ENCODE data around the gene SCO1. TPM values are rescaled to one million over a fixed set of nuclear protein-coding genes. Genes with fewer than 3 reads are reported as not detected.
"Not testable (repeated sequence)": the region's sequence is repeated elsewhere in the genome, so short reads cannot be mapped to it uniquely, and the experiment has no call there.

The SCO1 gene
- total RNA-seq, 2 experiments from 2014 or later = 23.7 to 25.3 TPM

GRCh38 chr17:10735251-10735650, 37.9 kb upstream of the SCO1 start:
- POLR2A ChIA-PET = no interaction called here
- H3K36me3 Mint-ChIP-seq (ENCODE audit: low read depth) = no peaks in the 10 kb centered on the region
- H3K9me3 Mint-ChIP-seq = no peaks in the 10 kb centered on the region
- peaks cover 3% of the 10 kb centered on the region for H3K27me3 Mint-ChIP-seq
- H3K4me1 Mint-ChIP-seq = peaks cover 12% of the 10 kb centered on the region
- CTCF ChIA-PET = interaction anchor here (2.5 kb wide), 1 partner anchor 35 kb away, joined by 8 read pairs; no protein-coding TSS in a partner anchor
- no peak overlapping the region for H3K27ac Mint-ChIP-seq
- DNase-seq = no peak
- no peak overlapping the region for H3K4me3 Mint-ChIP-seq

DNA sequence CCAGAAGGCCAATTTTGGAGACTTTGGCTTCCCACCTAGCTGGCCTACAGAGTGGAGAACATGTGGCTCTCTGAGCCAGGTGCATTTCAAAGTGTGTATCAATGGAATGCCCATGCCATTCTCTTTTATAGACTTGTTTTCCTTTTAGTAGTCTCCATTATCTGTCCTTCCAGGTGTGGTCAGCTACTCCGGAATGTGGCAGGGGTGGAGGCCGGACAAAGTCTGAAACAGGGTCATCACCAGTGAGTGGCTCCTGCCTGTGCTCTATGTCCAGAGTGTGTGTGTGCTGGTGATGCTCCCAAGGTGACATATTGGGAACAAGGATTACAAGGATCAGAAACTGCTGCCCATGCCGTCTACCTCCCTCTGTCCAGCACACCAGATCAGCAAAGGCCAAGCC, 36.3 kb upstream of the SCO1 start:
- POLR2A ChIA-PET = no interaction called here
- H3K9me3 Mint-ChIP-seq = no peaks in the 10 kb centered on the region
- H3K4me1 Mint-ChIP-seq = peaks cover 15% of the 10 kb centered on the region
- DNase-seq = no peak
- CTCF ChIA-PET = no interaction called here
- no peak overlapping the region for H3K4me3 Mint-ChIP-seq
- no peaks in the 10 kb centered on the region for H3K36me3 Mint-ChIP-seq (ENCODE audit: low read depth)
- H3K27me3 Mint-ChIP-seq = peaks cover 3% of the 10 kb centered on the region
- H3K27ac Mint-ChIP-seq = no peak overlapping the region

DNA sequence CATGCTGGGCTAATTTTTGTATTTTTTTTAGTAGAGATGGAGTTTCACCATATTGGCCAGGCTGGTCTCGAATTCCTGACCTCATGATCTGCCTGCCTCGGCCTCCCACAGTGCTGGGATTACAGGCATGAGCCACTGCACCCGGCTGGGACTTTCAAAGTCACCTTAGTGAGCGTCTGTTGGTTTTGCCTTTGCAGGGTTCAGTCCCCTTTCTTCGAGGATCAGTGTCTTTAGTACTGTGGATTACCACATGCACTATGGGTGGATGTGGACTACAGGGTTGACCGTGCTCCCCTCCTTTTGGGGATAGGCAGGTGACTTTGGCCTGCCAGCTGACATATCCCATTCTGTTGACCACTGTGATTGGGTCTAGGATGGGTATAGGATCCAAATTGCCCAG, 34.8 kb upstream of the SCO1 start:
- H3K4me1 Mint-ChIP-seq = peaks cover 13% of the 10 kb centered on the region
- DNase-seq; H3K4me3 Mint-ChIP-seq; POLR2A ChIA-PET; H3K36me3 Mint-ChIP-seq (ENCODE audit: low read depth); H3K27me3 Mint-ChIP-seq; H3K27ac Mint-ChIP-seq; H3K9me3 Mint-ChIP-seq: not testable (repeated sequence)
- CTCF ChIA-PET = interaction anchor here (0.7 kb wide), 1 partner anchor 23 kb away, joined by 3 read pairs; no protein-coding TSS in a partner anchor

DNA sequence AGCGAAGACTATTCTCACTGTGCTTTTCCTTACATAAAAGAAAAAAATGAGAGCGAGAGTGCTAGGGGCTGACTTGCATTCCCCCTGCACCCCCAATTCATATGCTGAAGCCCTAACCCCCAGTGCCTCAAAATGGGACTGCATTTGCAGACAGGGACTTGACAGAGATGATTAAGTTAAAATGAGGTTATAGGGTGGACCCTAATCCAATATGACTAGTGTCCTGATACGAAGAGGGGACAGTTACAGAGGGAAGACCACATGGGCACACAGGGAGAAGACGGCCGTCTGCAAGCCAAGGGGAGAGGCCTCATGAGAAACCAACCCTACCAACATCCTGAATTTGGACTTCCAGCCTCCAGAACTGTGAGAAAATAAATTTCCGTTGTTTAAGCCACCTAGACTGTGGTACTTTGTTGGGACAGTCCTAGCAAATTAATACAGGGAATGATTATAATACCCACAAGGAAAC, 34.1 kb upstream of the SCO1 start:
- POLR2A ChIA-PET = no interaction called here
- H3K36me3 Mint-ChIP-seq (ENCODE audit: low read depth) = no peaks in the 10 kb centered on the region
- H3K4me1 Mint-ChIP-seq = peaks cover 11% of the 10 kb centered on the region
- peak overlapping the region; percentile 87 for H3K4me3 Mint-ChIP-seq
- peaks cover 3% of the 10 kb centered on the region for H3K27me3 Mint-ChIP-seq
- CTCF ChIA-PET = no interaction called here
- no peak overlapping the region for H3K27ac Mint-ChIP-seq
- no peaks in the 10 kb centered on the region for H3K9me3 Mint-ChIP-seq
- DNase-seq = no peak

GRCh38 chr17:10730247-10730646, 32.9 kb upstream of the SCO1 start:
- DNase-seq; H3K36me3 Mint-ChIP-seq (ENCODE audit: low read depth); CTCF ChIA-PET; H3K27me3 Mint-ChIP-seq; H3K9me3 Mint-ChIP-seq; POLR2A ChIA-PET: not testable (repeated sequence)
- H3K4me1 Mint-ChIP-seq = peaks cover 14% of the 10 kb centered on the region
- peak overlapping the region; percentile 87 for H3K4me3 Mint-ChIP-seq
- peak overlapping the region; percentile 71 for H3K27ac Mint-ChIP-seq

DNA sequence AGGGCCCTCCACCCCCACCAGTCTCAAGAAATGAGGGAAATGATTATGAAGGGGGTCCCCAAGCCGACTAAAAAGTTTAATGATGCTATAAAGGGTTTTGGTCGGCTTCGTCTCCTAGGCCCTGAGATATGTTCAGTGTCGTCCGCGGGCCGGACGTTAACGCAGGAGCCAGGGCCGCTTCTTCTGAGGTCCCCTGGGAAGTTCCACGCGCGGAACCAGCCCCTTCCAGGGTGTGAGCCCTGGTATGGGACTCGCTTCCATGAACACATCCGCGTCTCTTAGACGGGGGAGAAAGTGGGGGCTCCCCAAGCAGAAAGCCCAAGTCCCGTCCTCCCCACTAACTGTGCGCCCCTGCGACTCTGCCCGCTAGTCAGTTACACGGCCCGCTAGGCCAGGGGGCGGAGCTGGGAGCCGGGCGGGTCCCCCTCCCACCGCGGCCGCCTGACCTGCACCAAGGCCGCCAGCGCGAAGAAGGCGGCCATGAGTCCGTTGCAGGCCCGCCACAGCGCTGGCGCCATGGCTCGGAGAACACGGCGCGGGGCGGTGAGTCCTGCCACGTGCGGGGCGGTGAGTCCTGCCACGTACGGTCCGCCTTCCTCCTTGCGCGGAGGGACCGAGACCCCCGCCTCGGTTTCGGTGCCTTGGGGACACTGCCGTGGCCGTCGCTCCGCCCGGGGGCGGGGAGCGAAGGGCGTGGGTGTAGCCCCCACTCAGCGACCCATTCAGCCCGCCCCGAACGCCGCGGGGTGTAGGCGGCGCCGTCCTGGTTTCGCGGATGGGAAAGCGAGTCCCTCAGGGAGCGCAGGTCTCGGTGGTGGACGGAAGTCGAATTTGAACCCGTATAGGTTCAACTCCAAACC, 32.2 kb upstream of the SCO1 start, which contains the start of gene TMEM220:
TSS of gene TMEM220 (minus strand) at position 690 of the 860 bp plus-strand sequence. CDS start at position 518, 172 bp downstream.
- Mint-ChIP-seq H3K27ac (peak within 1 kb of the TSS; percentile 71), H3K9me3 (no peaks in the 10 kb centered on the region), H3K36me3 (ENCODE audit: low read depth) (no peaks in the 10 kb centered on the region), H3K27me3 (peaks cover 2% of the 10 kb centered on the region), H3K4me1 (peaks cover 14% of the 10 kb centered on the region), H3K4me3 (peak within 1 kb of the TSS; percentile 87)
- CTCF ChIA-PET = no interaction called here
- POLR2A ChIA-PET = no interaction called here
- DNase-seq = peak; percentile 25

- DNase-seq = no peak
- Mint-ChIP-seq H3K36me3 (ENCODE audit: low read depth) (no peaks in the 10 kb centered on the region), H3K27ac (no peak overlapping the region), H3K4me1 (peaks cover 14% of the 10 kb centered on the region), H3K4me3 (no peak overlapping the region), H3K27me3 (no peaks in the 10 kb centered on the region), H3K9me3 (no peaks in the 10 kb centered on the region)
- CTCF ChIA-PET = no interaction called here
- POLR2A ChIA-PET = no interaction called here
Observed at GRCh38 chr17:10728331-10728892, 31.1 kb upstream of the SCO1 start.

- Mint-ChIP-seq H3K4me1 (peaks cover 14% of the 10 kb centered on the region), H3K9me3 (no peaks in the 10 kb centered on the region), H3K36me3 (ENCODE audit: low read depth) (no peaks in the 10 kb centered on the region), H3K27ac (no peak overlapping the region), H3K4me3 (no peak overlapping the region), H3K27me3 (no peaks in the 10 kb centered on the region)
- POLR2A ChIA-PET = no interaction called here
- CTCF ChIA-PET = no interaction called here
- DNase-seq = no peak
Observed at GRCh38 chr17:10727192-10727591, 29.9 kb upstream of the SCO1 start.

DNA sequence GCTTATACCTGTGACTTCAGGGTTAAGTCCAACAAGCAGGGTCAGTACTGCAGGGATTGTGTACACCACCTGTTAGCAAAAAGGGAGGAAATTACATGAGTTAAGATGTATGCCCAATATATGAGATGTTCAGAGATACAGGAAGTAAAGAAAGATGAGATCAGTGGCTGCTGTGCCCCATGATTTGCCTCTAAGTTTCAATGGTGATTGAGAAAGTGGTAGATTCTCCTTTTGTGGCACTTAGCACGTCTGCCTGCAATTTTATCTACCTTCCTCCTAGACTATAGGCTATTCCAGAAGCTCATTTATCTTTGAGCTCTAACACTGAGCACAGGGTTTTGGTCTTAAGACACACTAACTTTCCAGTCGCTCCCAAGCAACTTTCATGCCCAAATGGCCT, 28.9 kb upstream of the SCO1 start:
- H3K4me3 Mint-ChIP-seq = no peak overlapping the region
- ChIA-PET POLR2A (no interaction called here), CTCF (no interaction called here)

GRCh38 chr17:10725262-10725661, 27.9 kb upstream of the SCO1 start:
- Mint-ChIP-seq H3K4me1 (peaks cover 7% of the 10 kb centered on the region), H3K9me3 (no peaks in the 10 kb centered on the region), H3K4me3 (no peak overlapping the region), H3K36me3 (ENCODE audit: low read depth) (no peaks in the 10 kb centered on the region), H3K27ac (no peak overlapping the region), H3K27me3 (no peaks in the 10 kb centered on the region)
- DNase-seq = no peak
- CTCF ChIA-PET = no interaction called here
- POLR2A ChIA-PET = no interaction called here

More for the DNA sequence above, 28.9 kb upstream of the SCO1 start:
- Mint-ChIP-seq H3K27ac (no peak overlapping the region), H3K36me3 (ENCODE audit: low read depth) (no peaks in the 10 kb centered on the region), H3K9me3 (no peaks in the 10 kb centered on the region), H3K27me3 (no peaks in the 10 kb centered on the region), H3K4me1 (peaks cover 14% of the 10 kb centered on the region)
- DNase-seq = no peak

DNA sequence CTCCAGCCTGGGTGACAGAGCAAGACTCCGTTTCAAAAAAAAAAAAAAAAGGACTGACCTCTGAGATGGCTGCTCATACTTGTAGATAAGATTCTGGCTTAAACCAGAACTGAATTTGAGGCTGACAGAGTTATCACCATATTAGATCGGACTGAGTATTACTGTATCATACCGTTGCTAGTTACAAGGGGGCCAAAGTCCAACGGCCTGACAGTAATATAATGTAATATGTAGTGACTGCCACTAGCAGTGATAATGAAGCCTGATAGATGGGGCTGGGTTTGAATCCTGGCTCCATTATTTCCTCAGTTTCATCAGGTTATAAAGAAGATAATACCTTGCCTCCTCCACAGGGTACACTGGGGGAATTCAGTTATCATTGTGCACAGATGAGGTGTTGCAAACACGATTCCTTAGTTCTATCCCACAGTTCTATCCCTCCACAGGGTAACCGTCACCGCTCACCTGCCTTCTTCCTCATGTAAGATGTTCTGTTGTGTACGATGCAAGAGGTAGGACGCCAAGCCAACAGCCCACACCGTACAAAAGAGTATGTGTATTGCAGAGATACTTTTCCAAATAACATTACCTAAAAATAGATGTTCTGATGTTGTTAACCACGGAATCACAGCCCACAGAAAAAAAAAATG, 27.3 kb upstream of the SCO1 start:
- H3K36me3 Mint-ChIP-seq (ENCODE audit: low read depth) = no peaks in the 10 kb centered on the region
- ChIA-PET POLR2A (no interaction called here), CTCF (no interaction called here)
- DNase-seq = no peak
- H3K4me1 Mint-ChIP-seq = peaks cover 4% of the 10 kb centered on the region
- no peaks in the 10 kb centered on the region for H3K27me3 Mint-ChIP-seq
- no peak overlapping the region for H3K4me3 Mint-ChIP-seq
- no peak overlapping the region for H3K27ac Mint-ChIP-seq
- H3K9me3 Mint-ChIP-seq = no peaks in the 10 kb centered on the region

DNA sequence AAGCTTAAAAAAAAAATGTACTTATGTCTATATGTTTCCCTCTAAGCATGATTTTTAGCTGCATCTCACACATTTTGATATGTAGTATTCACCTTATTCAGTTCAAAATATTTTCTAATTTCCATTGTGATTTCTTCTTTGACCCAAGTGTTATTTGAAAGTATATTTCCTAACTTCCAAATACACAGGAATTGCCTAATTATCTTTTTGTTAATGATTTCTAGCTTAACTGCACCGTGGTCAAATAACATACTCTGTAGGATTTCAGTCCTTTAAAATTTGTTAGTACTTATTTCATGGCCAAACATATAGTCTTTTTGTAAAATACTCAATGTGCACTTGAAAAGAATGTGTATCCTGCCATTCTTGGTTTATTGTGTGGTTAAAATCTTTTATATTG, 21.2 kb upstream of the SCO1 start:
- H3K4me3 Mint-ChIP-seq = no peak overlapping the region
- H3K36me3 Mint-ChIP-seq (ENCODE audit: low read depth) = peaks cover 3% of the 10 kb centered on the region
- H3K27me3 Mint-ChIP-seq = no peaks in the 10 kb centered on the region
- no peaks in the 10 kb centered on the region for H3K4me1 Mint-ChIP-seq
- no peak overlapping the region for H3K27ac Mint-ChIP-seq
- H3K9me3 Mint-ChIP-seq = no peaks in the 10 kb centered on the region
- POLR2A ChIA-PET = no interaction called here
- no peak for DNase-seq
- CTCF ChIA-PET = interaction anchor here (1.3 to 1.5 kb wide), 2 partner anchors 19 to 44 kb away, joined by 3 read pairs; no protein-coding TSS in a partner anchor

- CTCF ChIA-PET = no interaction called here
Observed at GRCh38 chr17:10716218-10716617, 18.9 kb upstream of the SCO1 start.

More at GRCh38 chr17:10716218-10716617, 18.9 kb upstream of the SCO1 start:
- no peaks in the 10 kb centered on the region for H3K27me3 Mint-ChIP-seq
- peaks cover 18% of the 10 kb centered on the region for H3K36me3 Mint-ChIP-seq (ENCODE audit: low read depth)
- H3K9me3 Mint-ChIP-seq = no peaks in the 10 kb centered on the region
- no peak for DNase-seq
- H3K27ac Mint-ChIP-seq = no peak overlapping the region
- no peaks in the 10 kb centered on the region for H3K4me1 Mint-ChIP-seq
- no peak overlapping the region for H3K4me3 Mint-ChIP-seq
- POLR2A ChIA-PET = no interaction called here

Data from activated CD4-positive, alpha-beta T cell treated with anti-CD3 and anti-CD28 coated beads, Interleukin-2, amount 10 ng/mL, durations not matched to agents 7 days and 5 days (primary cell).